GM18499 (cell line): Measurements from ENCODE around the gene LHCGR.
"Not testable (repeated sequence)": the region's sequence is repeated elsewhere in the genome, so short reads cannot be mapped to it uniquely, and the experiment has no call there.

Experiments
- ATAC-seq: cut with Tn5 transposase; IDR thresholded peaks from one replicate; pipeline ENCODE4 v1.9.1; 2021; ENCODE audit warnings: moderate number of reproducible peaks; ENCODE audit not compliant: insufficient read depth, unreplicated experiment

LHCGR gene

DNA sequence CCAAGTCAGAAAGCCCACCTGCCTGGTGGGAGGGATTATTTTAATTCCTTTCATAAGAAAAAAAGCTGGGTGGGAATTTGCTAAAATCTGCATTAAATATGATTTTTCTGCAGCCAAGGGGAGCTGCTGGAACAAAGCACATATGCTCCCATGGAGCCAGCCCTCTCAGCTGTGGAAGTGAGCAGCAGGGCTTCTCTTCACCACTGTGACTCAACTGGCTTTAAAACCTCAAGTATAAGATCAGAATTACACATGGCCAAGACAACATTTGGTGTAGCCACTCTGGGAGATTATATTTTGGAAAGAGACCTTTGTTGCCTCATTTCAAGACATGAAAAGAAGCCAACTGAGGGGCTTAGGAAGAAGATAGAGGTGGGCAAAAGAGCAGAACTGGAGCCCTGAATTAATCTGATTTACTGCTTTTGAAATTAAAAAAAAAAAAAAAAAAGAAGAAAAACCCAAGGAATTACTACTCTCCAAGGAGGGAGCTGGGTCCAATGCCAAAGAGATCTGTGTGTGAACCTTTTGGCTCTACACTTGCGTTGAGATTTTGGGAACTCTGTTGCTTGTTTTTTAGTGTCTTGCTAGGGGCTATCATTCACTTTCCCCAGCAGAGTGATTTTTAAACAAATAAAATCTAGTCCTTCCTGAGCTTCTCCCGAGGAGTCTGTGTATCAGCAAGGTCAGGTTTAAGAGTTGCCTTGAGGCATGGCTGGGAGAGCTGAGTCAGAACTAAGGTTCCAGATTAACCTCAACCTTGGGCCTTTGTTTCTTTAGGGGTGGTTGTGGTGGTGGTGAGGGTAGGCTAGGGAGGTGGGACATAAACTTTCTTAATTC is 6.0 kb downstream of the LHCGR start:
- peak; percentile 61 for ATAC-seq

DNA sequence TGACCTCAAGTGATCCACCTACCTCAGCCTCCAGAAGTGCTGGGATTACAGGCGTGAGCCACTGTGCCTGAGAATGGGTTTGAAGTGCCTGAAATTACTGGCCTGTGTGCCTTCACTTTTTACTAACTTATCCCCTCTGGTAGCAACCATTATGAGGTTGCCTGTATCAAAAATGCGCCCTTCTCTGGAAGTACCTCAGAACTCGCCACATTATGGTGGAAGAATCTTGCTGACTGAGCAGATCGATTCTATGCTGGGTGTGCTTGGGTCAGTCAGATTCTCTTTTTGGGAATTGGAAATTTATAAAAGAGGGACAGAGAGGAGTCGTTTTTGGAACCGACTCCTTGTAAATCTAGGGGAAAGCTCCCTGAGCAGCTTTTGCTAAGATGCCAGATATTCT is 8.2 kb downstream of the LHCGR start:
- ATAC-seq = no peak

DNA sequence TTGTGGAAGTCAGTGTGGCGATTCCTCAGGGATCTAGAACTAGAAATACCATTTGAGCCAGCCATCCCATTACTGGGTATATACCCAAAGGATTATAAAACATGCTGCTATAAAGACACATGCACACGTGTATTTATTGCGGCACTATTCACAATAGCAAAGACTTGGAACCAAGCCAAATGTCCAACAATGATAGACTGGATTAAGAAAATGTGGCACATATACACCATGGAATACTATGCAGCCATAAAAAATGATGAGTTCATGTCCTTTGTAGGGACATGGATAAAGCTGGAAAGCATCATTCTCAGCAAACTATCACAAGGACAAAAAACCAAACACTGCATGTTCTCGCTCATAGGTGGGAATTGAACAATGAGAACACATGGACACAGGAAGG is 16.3 kb downstream of the LHCGR start:
- not testable (repeated sequence) for ATAC-seq

DNA sequence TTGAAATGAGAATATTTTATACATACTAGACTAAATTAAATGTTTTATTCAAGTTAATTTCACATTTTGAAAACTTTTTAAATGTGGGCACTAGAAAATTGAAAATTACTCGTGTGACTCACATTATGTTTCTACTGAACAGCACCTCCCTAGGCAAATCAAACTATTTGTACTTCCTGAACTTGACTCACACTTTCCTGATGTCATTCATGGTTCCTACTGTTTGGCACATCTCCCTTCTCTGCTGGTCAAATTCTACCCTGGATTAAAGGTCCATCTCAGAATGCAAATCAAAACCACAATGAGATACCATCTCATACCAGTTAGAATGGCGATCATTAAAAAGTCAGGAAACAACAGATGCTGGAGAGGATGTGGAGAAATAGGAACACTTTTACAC is 16.7 kb downstream of the LHCGR start:
- no peak for ATAC-seq

DNA sequence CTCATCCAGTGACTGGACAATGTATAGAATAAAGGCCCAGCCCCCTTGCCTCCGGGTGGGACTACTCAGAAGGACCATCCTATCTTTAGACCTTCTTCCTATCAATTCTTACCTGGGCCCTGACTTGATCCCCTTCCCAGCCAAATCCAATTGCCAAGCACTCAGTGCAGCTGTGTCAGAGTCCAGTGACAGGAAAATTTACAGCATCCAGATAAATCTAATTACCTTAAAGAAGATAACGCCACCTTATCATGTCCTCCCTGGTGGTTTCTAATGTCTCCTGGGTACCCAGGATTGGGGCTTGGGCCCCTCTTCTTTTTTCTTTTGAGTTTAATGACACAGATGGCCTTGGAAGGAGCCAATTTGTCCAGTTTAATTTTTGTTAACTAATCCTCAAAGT is 19.3 kb downstream of the LHCGR start:
- ATAC-seq = no peak

DNA sequence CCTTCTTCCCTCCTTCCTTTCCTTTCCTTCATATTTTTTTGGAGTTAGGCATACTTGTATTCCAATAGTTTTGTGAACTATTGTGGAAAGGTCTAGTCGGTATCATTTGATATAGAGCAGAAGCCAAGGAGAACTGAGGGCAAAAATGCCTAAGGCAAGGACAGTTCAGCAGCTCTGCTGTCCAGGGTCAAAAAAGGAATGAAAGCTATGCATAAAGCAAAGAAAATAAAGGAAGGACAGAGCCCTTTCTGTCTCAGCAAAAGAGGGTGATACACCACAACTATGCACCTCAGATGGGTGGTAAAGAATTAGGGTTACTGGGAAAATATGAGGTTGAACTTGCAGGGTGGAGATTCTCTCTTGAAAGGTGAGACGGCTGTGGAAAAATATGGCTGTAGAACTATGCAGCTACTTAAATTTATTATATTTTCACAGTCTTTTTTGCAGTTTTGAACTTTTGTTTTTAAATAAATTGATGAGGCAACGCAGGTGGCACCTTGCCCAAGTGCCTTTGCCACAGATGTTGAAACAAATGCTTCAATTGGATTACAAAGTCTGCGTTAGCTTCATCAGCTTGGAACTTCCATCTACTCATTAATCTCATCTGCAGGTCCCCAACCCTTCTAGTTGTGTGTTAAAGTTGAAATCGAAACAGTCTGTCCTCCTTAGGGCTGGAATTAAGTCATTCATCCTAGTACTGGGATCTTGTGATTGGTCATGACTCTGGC is 20.8 kb downstream of the LHCGR start:
- ATAC-seq = no peak

DNA sequence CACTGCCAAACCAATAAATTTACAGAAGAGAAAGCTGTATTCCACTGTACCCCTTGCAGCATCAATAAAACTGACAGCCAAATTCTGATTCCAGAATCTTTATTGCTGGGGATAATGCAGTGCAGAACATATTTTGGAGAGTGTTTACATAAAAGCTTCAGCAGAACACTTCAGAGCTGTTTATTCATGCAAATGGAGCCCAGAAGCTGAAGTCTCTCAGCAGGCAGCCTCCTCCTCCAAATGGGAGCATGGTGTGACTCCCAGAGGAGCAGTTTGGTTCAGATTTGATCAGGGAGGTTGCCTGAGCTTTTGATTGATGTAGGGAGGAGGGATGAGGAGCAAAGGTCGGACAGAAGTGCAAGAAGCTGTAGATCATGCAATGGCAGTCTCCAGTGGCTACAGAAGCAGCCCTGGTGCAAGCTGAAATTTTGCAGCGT is 22.4 kb downstream of the LHCGR start:
- ATAC-seq = no peak

DNA sequence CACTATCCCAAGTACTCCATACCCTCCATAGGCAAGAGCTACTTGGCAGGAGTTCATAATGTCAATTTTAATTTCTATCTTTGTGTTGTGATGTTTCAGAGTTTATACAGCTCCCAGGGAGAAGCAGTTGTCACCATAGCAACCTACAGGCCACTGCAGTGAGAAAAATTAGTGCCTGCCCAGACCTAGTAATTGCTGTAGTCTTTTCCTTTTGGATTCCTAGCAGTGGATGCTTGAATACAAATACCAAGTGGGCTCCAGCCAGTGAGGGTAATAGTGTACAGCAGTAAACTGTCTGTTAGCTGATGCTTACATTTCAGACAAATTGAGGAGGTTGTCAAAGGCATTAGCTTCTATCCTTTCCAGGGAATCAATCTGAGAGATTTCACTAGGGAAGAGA is 26.7 kb downstream of the LHCGR start:
- no peak for ATAC-seq

DNA sequence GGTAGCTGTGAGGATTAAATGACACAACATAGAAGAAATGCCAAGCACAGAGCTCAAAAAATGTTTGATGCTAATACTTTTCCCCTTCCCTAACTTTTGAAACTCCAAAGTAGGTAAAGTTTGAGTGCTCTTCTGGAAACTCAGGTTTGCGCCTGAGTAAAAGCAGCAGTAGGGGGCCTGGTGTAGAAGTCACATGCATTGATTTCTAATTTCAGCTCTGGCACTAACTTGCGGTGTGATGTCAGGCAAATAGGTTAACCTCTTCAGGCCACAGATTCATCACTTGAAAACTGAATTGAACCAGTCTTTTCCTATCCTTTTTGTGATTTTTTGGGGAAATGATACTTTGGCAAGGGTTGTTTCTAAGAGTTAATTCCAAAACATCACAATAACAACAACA is 27.2 kb downstream of the LHCGR start:
- ATAC-seq = no peak

DNA sequence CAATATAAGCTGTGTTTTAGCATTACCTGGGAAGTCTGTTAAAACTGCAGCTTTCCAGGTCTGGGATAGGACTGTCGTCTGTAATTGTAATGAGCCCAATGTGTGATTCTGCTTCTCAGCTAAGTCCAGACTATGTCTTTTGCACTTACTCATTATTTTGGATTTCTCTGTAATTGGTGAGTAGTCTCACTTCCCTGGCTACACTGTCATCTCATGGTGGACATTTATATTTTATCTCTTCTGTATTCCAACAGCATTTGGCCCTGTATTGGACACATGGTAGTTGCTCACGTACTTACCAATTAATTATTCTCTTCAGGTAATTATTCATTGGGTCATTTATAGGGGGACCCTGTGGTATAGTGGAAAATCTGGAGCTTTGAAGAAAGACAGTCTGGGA is 28.0 kb downstream of the LHCGR start:
- ATAC-seq = no peak

DNA sequence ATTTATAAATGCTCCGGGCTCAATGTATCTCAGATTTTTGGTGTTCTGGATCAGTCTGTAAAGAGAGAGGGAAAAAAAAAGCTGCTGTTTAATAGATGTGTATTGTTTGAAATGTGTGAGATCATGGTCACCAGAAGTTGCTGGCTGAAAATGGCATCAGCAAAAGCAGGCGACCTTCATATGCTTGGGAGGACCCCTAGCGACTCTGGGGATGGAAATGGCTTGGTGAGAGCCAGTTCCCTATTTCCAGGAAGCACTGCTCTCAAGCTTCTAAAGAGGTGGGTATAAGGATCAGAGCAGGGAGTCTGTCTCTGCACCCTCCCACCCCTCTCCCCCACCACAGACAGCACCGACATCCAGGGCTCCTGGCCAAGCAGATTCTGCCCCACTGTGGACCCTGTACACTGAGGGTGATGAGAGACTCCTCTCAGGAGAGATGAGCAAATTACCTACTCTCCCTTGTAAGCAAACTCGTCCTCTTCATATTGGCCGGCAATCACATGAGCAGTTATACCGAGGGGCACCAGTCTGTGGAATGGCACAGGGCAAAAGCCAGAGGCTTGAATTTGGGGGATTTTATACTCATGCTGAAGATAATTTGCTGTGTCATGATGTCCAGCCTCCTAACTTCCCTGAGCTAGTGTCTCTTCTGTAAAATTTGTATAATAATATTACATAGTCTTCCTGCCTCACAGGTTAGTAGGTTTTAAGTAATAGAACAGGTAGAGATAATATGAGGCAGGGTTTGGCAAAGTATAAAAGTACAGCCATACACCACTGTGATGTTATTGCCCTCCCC is 29.6 kb downstream of the LHCGR start:
- ATAC-seq = no peak

DNA sequence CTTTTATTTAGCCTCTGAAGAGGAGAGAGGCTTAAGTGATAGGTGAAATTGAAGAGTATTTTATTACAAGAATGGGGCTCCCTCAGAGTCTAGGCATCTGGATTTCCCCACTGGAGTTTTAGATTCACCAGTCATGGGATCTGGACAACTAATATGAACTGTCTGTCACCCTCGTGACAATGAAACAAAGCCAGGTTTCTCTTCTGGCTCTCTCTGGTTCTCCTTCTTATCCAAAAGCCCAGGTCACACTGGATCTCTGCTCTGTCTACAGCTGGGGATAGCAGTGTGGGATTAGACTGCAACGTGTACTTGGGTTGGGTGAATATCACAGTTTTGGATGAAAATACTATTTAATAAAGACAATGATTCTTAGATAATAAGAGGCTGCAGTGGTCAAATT is 31.2 kb downstream of the LHCGR start:
- ATAC-seq = no peak

DNA sequence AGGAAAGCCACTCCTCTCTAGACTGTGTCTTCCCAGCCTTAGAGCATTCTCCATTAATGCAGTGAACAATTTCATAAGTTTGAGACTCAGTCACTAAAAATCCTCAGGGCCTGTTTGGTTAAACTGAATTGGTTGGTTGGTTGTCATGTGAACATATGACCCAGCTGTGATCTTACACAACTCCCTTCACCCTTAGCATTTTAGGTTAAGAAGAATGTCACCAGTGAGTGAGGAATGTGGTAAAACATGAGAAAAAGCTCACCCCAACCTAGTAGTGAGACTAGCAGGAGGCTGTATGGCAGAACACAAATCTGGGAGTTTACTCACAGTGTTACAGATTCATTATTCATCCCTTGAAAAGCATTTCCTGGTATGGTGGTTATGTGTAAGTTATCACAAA is 32.4 kb downstream of the LHCGR start:
- no peak for ATAC-seq

DNA sequence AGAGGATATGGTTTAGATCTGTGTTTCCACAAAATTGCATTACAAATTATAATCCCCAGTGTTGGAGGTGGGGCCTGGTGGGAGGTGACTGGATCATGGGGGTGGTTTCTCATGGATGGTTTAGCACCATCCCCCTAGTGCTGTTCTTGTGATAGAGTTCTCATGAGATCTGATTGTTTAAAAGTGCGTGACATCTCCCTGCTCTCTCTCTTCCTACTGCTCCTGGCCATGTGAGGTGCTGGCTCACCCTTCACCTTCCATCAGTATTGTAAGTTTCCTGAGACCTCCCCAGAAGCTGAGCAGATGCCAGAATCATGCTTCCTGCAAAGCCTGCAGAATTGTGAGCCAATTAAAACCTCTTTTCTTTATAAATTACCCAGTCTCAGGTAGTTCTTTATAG is 33.1 kb downstream of the LHCGR start:
- ATAC-seq = no peak

DNA sequence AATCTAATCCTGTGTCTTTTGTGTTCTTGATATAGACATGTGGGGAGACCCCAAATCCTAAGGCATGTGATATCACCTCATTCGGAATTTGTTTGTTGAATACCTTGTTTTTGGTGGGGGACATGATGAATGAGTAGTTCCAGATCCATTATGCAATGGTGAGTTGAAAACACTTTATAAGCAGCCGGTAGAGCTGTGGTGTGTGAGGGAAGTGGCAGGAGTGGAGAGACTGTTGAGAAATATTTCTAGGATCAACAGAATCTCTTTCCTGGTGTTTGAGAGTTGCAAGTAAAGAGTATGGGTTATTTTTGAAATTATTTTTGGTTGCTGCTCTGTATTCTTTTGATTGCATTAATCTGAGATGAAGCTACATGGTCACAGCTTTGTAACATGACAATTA is 34.4 kb downstream of the LHCGR start:
- no peak for ATAC-seq

DNA sequence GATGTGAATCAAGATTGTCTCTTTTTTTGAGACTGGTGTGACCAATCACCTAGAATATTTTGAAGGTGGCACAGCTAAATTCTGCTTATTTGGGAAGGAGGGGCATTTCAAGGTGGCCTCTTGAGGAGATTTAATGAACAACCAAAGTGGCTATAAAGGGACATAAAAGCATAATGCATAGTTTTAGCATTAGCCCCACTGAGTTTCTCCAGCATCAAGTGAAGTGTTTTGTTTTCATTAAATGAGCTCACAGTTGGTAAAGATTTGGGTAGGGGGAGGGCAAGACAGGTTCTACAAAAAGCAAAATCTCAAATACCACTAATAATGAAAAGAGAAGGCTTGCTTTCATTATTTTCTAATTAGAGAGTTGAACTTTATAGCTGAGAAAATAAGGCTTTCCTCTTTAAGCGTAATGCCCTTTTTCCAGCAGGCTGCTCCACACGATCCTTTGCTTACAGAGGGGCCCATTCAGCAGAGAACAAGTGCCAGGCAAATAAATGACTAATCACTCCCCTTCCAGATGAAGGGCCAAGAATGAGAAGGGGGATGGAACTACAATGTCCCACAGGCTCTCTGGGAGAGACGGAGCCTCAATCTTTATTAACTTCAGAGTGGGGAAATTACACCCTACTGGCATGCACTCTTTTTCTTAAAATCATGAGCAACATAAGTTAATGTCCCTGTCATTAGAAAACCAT is 35.9 kb downstream of the LHCGR start:
- no peak for ATAC-seq

DNA sequence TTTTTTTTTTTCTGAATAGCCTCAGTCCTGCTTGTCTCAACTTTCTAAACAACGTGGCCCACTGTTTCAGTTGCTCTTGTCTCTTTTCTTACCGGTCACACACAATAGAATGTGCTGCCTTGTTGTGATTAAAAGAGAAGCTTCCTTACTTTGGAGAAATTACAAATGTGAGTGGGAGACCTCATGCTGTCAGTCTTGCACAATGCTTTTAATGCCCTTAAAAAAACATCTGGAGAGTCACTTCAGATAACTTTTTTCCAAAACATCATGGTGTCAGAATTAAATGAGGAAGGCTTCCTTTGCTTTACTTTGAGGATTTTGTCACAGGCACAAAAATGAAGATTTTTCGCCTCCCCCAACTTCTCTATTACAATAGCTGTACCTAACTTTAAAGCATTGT is 37.7 kb downstream of the LHCGR start:
- no peak for ATAC-seq

DNA sequence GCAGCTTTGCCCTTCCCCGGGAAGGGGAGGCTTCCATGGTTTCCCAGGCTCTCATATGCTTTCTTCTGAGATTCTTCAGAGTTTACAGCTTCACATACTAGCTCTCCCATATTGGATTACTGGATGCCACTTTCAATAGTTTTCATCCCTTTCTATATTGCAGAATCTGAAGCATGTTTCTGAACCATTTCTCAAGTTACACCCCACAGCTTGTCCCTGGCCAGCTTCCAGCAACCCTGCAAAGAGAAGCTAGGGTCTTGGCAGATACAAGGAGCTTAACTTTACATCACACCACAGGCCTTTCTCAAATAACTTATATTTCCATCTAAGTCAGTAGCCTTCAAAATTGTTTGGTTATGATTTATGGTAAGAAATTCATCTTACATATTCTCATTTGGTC is 39.6 kb downstream of the LHCGR start:
- no peak for ATAC-seq

DNA sequence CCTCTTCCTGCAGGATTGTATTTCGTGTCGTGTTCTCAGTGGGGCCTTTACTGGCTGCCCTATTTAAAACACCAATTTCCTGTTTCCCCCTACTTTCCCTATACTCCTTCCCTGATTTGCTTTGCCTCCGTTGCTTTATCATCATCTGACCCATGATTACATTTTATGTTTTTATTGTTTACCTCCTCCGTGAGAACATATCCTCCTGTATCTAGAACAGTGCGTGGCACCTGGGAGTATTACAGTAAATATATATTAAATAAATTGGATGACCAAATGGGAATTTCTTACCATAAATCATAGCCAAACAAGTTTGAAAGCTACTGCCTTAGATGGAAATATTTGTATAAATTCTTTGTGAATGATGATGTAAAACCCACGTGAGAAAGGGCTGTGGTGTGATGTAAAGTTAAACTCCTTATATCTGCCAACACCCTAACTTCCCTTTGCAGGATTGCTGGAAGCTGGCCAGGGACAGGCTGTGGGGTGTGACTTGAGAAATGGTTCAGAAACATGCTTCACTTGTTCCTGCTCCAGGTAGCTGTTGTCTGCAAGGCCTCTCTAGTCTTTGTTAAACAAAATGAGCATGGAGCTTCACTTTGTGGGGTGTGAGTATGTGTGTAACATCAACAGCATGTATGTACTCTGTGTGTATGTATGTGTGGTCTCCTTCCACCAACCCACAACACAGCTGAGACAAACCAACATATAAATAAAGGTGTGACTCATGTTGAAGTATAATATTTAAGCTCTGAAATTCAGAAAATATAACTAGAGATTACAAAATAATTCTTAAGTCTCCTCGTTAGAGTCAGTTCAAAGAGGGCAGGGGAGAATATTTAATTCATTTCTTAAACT is 40.3 kb downstream of the LHCGR start:
- no peak for ATAC-seq

DNA sequence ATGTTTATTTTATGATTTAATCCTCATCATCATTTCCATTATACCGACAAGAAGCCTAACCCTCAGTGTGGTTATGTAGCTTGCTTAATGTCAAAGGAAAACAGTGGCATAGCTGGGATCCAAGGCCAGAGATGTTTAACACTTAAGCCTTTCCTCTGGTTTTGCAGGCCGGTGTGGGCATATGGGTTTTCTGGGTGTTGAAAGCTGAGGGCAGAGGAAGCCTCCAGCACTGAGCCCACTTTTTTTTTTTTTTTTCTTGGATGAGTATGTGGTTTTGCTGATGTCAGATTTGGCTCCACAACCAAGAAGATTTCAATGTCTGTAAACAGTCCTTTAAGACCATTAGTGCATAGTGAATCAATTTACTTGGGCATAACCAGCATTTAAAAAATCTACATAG is 41.3 kb downstream of the LHCGR start:
- ATAC-seq = no peak
